DND-41 (cell line): ENCODE results near the gene JKAMP.

Experiments
- CTCF ChIP-seq: IDR thresholded peaks from 2 replicates; pipeline ENCODE4 v1.5.1; 2012; ENCODE audit warnings: borderline replicate concordance, low read length, moderate library complexity, mild to moderate bottlenecking; ENCODE audit not compliant: poor library complexity, severe bottlenecking; ENCODE audit errors: extremely low read depth
- EZH2 ChIP-seq: IDR thresholded peaks from 3 replicates; pipeline ENCODE4 v1.6.1; 2012; ENCODE audit warnings: borderline replicate concordance, low read depth, mild to moderate bottlenecking, moderate library complexity, low read length, inconsistent platforms; ENCODE audit not compliant: severe bottlenecking

DNA sequence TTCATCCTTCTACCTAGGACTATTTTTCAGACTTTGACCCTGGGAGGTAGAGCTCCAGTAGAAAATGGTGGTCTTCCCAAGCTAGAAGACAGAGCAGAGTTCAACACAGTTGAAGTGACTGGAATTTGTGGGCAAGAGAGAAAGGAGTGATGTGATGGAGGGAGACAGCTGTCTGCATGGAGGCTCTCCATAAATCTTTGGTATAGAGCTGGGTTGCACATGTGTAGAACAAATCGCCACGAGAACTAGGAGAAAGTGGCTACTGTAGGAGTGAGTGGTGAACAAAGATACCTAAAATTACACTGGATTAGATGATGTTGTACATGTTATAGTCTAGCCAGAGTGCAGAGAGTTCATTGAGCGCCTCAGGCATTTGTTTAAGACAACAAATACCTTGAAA is 33.6 kb upstream of the JKAMP start:
- TF ChIP-seq CTCF (no peak), EZH2 (no peak)
